ENCODE data around the gene PSMD11. TPM values are rescaled to one million over a fixed set of nuclear protein-coding genes. Genes with fewer than 3 reads are reported as not detected.

The PSMD11 gene
- total RNA-seq, 1 experiment from 2014 or later, result 163 TPM

DNA sequence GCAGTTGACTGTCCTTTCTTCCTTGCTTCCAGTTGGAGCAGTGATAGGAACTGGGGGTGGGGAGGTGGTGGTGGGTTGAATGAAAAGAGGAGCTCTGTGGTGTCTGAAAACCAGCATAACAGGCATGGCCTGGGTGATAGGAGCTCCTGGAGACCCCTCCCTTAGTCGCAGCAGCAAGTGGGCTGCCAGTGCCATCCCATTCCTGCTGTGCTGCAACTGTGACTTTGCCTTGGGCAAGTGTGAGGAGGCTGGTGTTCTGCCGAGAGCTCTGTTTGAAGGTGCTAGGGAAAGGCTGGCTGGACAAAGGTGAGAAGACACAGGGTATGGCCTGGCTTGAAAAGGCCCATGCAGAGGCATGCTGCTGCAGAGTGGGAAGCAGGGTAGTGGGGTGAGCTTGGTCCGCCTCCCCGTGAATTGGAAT lies 39.7 kb downstream of the PSMD11 start:
- CTCF ChIA-PET, result no interaction called here
- Histone ChIP-seq H3F3A (ENCODE audit: low read length, unreplicated experiment) (peaks cover 7% of the 10 kb centered on the region), H3K36me3 (ENCODE audit: low read depth, low read length) (peaks cover 17% of the 10 kb centered on the region), H3K9me2 (replicated peaks; ENCODE audit: low read length) (no peaks in the 10 kb centered on the region), H3K79me2 (ENCODE audit: low read length) (peaks cover 5% of the 10 kb centered on the region; the same call in 1 of the 2 replicates), H3K27ac (ENCODE audit: low read length) (no peak overlapping the region), H3K4me3 (ENCODE audit: low read length) (no peak overlapping the region), H3K4me1 (ENCODE audit: insufficient read depth, low read length) (peaks cover 4% of the 10 kb centered on the region; the same call in 1 of the 2 replicates), H3K4me2 (ENCODE audit: low read length) (no peak overlapping the region), H3K27me3 (ENCODE audit: low read length) (no peaks in the 10 kb centered on the region), H2AFZ (ENCODE audit: low read length) (no peak overlapping the region), H3K9ac (ENCODE audit: low read length) (no peak overlapping the region), H4K20me1 (ENCODE audit: low read length) (no peaks in the 10 kb centered on the region), H3K9me3 (ENCODE audit: low read length) (no peaks in the 10 kb centered on the region)
- POLR2A ChIA-PET (ENCODE audit: unreplicated experiment), result no interaction called here
- no peak for DNase-seq
- TF ChIP-seq EZH2 (IDR thresholded peaks at IDR 0.05; ENCODE audit: low read length, unreplicated experiment), result no peak
- TF ChIP-seq EZH2phosphoT487 (IDR thresholded peaks at IDR 0.05; ENCODE audit: borderline replicate concordance, low read length), result no peak
- TF ChIP-seq, protein P1, sequence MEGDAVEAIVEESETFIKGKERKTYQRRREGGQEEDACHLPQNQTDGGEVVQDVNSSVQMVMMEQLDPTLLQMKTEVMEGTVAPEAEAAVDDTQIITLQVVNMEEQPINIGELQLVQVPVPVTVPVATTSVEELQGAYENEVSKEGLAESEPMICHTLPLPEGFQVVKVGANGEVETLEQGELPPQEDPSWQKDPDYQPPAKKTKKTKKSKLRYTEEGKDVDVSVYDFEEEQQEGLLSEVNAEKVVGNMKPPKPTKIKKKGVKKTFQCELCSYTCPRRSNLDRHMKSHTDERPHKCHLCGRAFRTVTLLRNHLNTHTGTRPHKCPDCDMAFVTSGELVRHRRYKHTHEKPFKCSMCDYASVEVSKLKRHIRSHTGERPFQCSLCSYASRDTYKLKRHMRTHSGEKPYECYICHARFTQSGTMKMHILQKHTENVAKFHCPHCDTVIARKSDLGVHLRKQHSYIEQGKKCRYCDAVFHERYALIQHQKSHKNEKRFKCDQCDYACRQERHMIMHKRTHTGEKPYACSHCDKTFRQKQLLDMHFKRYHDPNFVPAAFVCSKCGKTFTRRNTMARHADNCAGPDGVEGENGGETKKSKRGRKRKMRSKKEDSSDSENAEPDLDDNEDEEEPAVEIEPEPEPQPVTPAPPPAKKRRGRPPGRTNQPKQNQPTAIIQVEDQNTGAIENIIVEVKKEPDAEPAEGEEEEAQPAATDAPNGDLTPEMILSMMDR (conservative IDR thresholded peaks at IDR 0.05; ENCODE audit: low read depth, low read length), result no peak
- no TSS peak for BruUV-seq (replicated peaks)
- intact Hi-C loops (cut with micrococcal nuclease), result loop anchor here (5.0 to 10.0 kb wide), 2 partner anchors 121 to 273 kb away; no protein-coding TSS in a partner anchor
- ATAC-seq, result no peak

GRCh38 chr17:32484628-32485027 lies 40.3 kb downstream of the PSMD11 start:
- DNase-seq (no peak), ATAC-seq (no peak)
- Histone ChIP-seq H3K27me3 (ENCODE audit: low read length) (no peaks in the 10 kb centered on the region), H3K4me1 (ENCODE audit: insufficient read depth, low read length) (peaks cover 4% of the 10 kb centered on the region; the same call in 1 of the 2 replicates), H3K79me2 (ENCODE audit: low read length) (peaks cover 5% of the 10 kb centered on the region; the same call in 1 of the 2 replicates), H3K4me3 (ENCODE audit: low read length) (no peak overlapping the region), H3F3A (ENCODE audit: low read length, unreplicated experiment) (peaks cover 7% of the 10 kb centered on the region), H3K36me3 (ENCODE audit: low read depth, low read length) (peaks cover 11% of the 10 kb centered on the region), H3K9ac (ENCODE audit: low read length) (no peak overlapping the region), H2AFZ (ENCODE audit: low read length) (no peak overlapping the region), H3K27ac (ENCODE audit: low read length) (no peak overlapping the region), H3K9me2 (replicated peaks; ENCODE audit: low read length) (no peaks in the 10 kb centered on the region), H4K20me1 (ENCODE audit: low read length) (no peaks in the 10 kb centered on the region), H3K4me2 (ENCODE audit: low read length) (no peak overlapping the region), H3K9me3 (ENCODE audit: low read length) (no peaks in the 10 kb centered on the region)
- intact Hi-C loops (cut with micrococcal nuclease), result loop anchor here (5.0 to 10.0 kb wide), 2 partner anchors 120 to 273 kb away; no protein-coding TSS in a partner anchor
- TF ChIP-seq EZH2phosphoT487 (IDR thresholded peaks at IDR 0.05; ENCODE audit: borderline replicate concordance, low read length) (no peak), EZH2 (IDR thresholded peaks at IDR 0.05; ENCODE audit: low read length, unreplicated experiment) (no peak)
- TF ChIP-seq, protein P1 (conservative IDR thresholded peaks at IDR 0.05; ENCODE audit: low read depth, low read length), result no peak
- ChIA-PET CTCF (no interaction called here), POLR2A (ENCODE audit: unreplicated experiment) (no interaction called here)
- no TSS peak for BruUV-seq (replicated peaks)

All from PC-3 (cell line).